NCI-H2196 treated with DMSO at 0.1 percent for 48 hours (cell line): ENCODE measurements around the gene PAQR7.
A peak's percentile ranks its signal among the peaks of the same experiment; 100 is the strongest.

Source experiments
- DNase-seq: peaks from one replicate; lab custom pipeline; 2025; ENCODE audit not compliant: unreplicated experiment; lab: John Stamatoyannopoulos, UW

The PAQR7 gene

GRCh38 chr1:25874209-25874608, 1.3 kb downstream of the PAQR7 start:
- DNase-seq: no peak

GRCh38 chr1:25873120-25873519, 2.4 kb downstream of the PAQR7 start:
- DNase-seq: no peak

DNA sequence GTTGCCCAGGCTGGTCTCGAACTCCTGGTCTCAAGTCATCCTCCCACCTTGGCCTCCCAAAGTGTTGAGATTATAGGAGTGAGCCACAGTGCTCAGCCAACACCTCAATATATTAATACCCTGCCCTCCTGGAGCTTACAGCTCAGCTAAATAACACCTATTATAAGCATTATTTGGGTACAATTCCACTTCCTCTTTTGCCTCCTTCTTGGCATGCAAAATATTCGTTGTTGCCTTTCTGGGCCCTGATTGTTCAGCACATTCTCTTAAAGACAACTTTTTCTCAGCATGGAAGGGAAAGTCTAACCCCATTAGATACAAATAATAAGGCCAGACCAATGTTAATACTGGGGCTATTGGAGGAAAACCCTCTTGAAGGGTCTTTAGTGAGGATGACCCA, 2.8 kb downstream of the PAQR7 start:
- DNase-seq: no peak

GRCh38 chr1:25871704-25872494, 3.6 kb downstream of the PAQR7 start:
- no peak for DNase-seq

GRCh38 chr1:25871086-25871703, 4.3 kb downstream of the PAQR7 start:
- DNase-seq: no peak

DNA sequence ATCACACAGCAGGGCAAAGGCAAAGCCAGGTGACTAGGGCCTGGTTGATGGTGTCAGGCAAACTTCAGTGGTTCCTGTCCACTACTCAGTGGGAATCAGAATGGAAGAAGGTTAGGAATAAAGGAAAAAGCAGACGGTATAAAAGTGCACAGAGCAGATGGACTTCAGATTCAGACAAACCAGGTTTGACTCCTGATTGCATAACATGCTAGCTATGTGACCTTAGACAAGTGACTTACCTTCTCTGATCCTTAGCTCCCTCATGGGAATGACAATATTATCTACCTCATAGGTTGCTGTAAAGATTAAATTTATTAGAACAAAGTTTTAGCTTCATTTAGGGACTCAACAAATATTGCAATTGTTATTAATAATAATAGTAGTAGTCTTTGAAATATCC, 4.9 kb downstream of the PAQR7 start:
- DNase-seq: no peak

DNA sequence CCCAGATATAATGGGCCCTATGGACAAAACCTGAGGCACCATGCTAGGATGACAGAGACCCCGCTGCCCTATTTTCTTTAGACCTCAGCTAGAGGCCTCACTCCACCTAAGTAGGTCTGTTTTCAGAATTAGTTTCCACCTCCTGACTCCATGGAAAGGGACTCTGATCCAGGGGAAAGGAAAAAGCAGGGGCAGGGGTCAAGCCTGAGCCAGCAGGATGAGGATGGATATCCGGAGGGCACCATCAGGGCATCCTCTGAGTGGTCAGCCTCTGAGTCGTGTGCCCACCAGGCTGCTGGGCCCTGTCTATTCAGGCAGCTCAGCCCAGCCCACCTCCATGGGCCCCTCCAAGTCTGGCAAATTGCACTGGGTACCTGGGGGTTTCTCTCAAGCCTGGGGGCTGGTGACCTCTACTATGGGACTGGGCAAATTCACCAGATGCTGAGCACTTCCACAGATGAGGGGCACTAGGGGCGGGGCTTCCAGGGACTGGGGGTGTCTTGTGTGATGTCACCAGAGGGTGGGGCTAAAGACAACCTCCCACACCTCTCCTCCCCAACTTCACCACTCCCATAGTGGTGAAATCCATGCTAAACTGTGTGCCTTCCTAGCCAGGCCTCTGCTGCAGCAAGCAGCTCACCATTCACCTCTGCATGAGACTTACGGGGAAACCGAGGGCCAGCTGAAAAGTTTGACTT, 5.5 kb downstream of the PAQR7 start:
- DNase-seq: no peak

DNA sequence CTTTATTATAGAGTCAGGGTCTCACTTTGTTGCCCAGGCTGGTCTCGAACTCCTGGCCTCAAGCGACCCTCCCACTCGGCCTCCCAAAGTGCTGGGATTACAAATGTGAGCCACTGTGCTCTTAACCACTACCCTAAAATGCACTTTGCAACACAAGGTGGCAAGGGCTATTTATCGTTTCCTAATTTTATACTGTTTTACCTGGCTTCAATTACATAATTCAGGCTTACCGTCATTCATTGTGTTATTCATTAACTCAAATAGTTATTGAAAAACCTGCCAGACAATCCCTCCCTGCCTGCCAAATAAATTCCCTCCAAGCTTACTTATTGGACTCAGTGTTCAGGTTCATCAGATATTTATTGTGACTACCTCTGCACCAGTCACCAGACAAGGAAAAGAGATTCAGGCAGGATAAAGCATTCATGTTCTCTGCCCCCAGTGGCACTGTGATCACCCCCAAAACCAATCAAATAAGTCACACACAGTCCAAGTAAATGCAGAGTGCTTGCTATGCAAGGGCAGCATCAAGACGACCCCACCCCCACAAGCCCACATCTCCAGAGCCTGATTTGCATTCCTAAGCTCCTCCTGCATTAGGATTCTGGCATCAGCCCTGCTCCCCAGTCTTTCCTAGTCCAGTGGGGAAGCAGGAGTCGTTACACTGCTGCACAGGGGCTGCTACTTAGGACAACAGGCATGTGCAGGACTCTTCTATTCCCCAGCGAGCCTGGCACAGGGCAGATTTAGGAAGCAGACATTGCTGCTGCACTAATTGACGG, 8.1 kb downstream of the PAQR7 start:
- DNase-seq: no peak

- no peak for DNase-seq
Measured at GRCh38 chr1:25866288-25866687, 9.2 kb downstream of the PAQR7 start.

GRCh38 chr1:25864434-25864833, 11.1 kb downstream of the PAQR7 start:
- no peak for DNase-seq

DNA sequence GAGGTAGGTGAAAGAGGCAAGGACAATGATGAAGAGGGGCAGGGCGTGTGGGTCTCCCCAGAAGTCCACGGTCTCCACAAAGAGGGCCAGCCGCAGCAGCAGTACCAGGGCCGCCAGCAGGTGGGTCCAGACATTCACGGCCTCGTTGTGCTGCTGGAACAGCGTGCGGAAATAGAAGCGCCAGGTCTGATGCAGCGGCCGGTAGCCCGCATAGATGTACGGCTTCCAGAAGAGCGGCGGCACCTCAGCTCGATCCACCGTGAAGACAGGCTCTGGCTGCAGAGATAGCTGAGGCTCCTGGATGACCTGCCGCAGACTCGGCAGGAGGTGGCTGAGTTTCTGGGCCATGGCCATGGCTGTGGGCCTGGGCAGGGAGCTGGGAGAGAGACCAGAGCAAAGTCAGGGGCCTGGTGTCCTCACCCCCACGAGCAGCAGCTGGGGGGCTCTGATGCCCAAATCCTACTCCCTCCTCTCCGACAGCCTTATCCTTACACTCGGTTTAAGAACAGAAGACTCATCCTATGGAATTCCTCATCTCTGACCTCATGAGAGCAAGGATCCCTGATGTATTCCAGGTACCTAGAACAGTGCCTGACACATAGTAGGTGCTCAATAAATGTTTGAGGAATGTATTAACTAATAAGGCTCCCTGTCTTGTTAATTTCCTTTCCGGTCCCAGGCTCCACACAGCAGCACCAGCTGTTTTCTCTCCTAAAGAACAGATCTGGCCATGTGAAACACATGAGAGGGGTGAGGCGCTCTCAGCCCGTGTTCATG, 11.8 kb downstream of the PAQR7 start:
- DNase-seq: no peak

- no peak for DNase-seq
Measured at GRCh38 chr1:25862785-25863485, 12.6 kb downstream of the PAQR7 start.

DNA sequence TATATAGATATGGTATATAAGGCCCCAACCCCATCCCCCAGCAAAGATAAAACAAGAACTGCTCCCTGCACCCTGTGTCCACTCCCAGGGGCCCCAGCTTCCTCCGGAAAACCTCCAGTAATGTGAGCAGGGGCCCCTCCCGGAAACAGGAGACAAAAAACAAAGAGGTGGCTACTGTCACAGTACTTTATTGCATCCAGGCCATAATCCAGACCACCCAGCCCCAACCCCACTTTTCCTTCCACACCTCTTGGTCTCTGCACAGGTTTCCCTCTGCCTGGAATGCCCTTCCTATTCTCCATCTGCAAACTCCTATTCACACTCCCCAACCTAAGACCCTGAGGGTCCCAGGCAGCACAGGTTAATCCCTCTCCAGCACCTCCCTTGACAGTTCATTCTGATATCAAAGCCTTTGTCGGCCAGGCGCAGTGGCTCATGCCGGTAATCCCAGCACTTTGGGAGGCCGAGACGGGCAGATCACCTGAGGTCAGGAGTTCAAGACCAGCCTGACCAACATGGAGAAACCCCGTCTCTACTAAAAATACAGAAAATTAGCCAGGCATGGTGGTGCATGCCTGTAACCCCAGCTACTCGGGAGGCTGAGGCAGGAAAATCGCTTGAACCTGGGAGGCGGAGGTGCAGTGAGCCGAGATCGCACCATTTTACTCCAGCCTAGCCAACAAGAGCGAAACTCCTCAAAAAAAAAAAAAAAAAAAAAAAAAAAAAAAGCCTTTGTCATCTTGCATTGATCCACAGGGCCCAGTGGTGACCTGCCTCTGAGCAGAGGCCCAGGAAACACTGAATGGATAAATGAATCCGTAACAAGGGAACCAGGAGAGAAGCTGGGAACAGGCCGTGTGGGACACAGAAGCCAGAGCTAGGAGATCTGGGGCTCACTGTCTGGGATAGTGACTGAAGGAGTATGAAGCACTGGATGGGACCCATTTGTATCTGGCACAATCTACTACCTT, 13.9 kb downstream of the PAQR7 start:
- no peak for DNase-seq

GRCh38 chr1:25858906-25859789, 16.4 kb downstream of the PAQR7 start, which contains the start of gene AUNIP:
TSS of gene AUNIP (minus strand) at chr1:25859457. CDS start at chr1:25859357, 100 bp downstream.
- DNase-seq: peak; percentile 77

- DNase-seq: no peak
Measured at GRCh38 chr1:25858494-25858893, 17.0 kb downstream of the PAQR7 start.

DNA sequence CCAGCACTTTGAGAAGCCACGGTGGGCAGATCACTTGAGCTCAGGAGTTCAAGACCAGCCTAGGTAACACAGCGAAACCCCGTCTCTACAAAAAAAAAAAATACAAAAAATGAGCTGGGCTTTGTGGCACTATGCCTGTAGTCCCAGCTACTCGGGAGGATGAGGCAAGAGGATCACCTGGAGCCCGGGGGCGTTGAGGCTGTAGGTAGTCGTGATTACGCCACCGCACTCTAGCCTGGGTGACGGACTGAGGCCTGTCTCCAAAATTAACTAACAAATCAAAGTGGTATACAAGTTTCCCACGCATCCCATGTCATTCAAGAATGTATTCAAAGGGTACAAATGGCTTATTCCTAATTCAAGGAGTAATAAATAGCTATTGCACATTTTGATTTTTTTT, 18.7 kb downstream of the PAQR7 start:
- DNase-seq: no peak

GRCh38 chr1:25854554-25854953, 21.0 kb downstream of the PAQR7 start:
- peak; percentile 47 for DNase-seq

DNA sequence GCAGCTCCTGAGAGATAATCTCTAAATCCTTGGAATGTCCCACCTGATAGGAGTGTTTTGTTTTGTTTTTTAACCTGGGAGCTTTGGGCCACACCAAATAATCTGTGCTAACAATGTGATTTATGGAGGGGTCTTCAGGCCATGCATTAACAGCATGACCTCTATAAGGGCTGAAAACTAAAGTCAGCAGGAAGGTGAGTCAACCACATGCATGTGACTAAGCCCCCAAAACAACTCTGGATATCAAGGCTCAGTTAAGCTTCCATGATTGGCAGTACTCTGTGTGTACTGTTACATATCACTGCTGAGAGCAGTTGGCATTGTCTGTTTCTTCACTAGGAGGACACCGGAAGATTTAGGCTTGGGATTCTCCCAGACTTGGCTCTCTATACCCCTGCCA, 27.0 kb downstream of the PAQR7 start:
- no peak for DNase-seq
